NCI-H1105 (cell line): ENCODE measurements around the gene BEND5.

ENCODE experiments used
- DNase-seq: peaks from one replicate; lab custom pipeline; 2025; lab: John Stamatoyannopoulos, UW

BEND5 gene

DNA sequence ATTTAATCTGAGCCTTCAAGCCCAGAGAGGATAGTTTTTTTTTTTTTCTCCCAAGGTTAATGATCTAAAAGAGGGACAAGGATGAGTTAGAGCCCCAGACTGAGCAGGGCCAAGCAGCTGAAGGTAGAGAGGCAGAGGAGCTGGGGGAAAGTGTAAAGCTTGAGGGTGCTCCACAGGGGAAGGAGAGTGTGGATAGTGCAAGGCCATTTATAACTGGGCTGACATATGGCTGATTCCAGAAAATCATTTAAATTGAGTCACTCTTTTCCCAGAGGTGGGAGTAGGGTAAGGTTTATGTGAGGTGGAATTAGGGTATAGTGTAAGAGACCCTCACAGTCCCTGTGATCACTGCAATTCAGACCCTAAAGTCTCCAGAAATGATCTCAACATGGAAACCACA is 55.8 kb downstream of the BEND5 start:
- no peak for DNase-seq

DNA sequence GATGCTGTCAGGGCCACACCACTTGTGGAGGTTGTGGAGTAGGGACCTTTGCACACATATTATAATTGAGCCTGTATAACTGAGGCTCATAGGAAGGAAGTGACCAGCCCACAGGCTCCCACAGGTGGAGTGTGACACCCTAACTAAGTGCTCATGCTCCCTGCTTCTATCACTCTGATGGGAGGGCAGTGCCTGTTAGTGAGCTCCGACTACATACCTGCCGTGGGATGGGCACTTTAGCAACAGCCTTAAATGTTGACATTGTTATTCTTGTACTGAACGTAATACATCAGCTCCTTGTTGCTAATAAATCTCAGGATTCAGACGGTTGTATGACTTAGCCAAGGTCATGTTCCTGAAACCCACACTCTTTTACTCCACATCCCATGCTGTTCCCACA is 58.0 kb downstream of the BEND5 start:
- no peak for DNase-seq

DNA sequence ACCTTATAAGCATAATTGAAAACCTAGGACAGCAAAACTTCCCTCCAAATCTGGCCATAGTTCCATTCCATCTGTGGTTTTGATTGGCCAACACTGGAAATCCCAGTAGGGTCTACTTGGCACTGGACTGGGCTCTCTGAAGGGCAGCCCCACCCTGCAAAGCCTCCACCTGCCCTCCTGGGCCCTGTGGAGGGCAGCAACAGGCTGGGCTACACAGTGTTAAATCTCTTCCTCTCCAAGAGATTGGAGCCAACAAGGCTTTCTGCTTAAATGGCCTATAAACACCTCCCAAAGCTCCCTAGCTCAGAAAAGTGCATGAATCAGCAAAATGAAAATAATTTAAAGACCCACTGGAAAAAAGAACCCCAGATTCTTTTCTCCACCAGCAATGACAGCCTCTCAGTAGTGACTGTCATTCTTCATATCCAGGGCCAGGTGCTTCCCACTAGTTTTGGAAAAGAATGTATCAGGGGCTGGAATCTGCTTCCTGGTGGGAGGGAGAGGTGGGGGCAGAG is 58.5 kb downstream of the BEND5 start:
- no peak for DNase-seq

DNA sequence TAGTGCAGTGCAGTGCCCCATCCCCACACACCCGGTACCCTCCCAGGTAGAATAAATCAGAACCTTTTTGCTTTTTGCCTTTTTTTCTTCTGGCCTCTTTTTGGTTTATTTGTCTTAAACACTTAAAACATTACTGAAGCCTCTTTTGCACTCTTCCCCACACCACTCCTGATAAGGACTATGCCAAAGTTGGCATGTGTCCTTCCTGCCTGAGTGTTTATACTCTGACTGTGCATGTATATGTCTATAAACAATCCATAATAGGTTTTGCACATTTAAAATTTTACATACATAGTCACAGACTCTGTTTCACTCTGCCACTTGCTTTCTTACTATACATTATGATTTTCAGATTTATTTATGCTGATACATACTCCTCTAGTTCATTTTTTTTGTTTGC is 59.6 kb downstream of the BEND5 start:
- no peak for DNase-seq

GRCh38 chr1:48715921-48716320 is 60.8 kb downstream of the BEND5 start:
- no peak for DNase-seq

GRCh38 chr1:48710915-48711314 is 65.8 kb downstream of the BEND5 start:
- DNase-seq = no peak

GRCh38 chr1:48710318-48710717 is 66.4 kb downstream of the BEND5 start:
- DNase-seq = no peak

DNA sequence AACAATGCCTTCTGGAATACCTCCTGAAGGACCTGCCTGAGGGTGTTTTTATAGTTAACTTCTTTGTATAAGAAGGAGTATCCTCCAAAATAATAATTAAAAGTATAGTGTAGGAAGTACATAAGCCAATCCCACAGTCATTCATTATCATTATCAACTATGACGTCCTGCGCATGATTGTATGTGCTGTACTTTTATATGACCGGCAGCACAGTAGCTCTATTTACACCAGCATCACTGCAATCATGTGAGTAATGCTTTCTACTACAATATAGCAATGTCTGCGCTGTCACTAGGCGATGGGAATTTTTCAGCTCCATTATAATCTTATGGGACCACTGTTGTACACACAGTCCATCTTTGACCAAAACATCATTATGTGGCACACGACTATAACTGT is 72.0 kb downstream of the BEND5 start:
- no peak for DNase-seq

DNA sequence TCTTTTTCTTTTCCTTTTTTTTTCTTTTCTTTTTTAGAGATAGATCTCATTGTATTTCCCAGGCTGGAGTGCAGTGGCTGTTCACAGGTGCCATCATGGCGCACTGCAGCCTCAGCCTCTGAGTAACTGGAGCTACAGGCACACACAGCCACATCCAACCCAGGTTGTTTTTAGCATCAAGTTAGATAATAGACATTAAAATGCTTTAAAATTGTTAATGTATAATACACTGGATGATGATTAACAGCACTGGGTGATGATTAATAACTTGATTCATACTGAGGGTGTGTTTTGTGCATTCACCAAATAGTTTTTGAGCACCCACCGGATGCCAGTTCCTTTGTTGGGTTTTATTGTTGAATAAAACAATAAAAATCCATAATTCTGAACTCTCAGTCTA is 75.2 kb downstream of the BEND5 start:
- no peak for DNase-seq

- peak; percentile 56 for DNase-seq
Measured at GRCh38 chr1:48697066-48697707, 79.5 kb downstream of the BEND5 start.

DNA sequence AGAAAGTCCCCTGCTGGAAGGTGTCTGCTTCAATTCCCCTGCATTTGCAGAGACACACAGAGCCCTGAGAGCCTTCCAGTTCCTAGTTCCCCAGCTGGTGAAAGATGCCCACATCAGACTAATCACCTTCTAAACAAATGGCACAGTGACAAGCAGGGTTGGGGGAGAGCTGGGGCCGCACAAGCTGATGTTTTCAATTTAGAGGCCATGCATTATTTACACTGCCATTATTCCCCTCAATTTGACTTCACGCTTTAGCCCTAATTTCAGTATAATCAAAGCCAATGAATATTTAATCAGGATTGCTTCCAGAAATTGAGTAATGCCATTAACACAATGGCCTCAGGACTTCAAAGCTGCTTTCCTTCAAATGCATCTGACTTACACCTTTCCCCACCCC is 81.5 kb downstream of the BEND5 start:
- DNase-seq = peak; percentile 72

GRCh38 chr1:48693674-48694320 is 82.9 kb downstream of the BEND5 start:
- DNase-seq = no peak

- no peak for DNase-seq
Measured at GRCh38 chr1:48693180-48693579, 83.5 kb downstream of the BEND5 start.

DNA sequence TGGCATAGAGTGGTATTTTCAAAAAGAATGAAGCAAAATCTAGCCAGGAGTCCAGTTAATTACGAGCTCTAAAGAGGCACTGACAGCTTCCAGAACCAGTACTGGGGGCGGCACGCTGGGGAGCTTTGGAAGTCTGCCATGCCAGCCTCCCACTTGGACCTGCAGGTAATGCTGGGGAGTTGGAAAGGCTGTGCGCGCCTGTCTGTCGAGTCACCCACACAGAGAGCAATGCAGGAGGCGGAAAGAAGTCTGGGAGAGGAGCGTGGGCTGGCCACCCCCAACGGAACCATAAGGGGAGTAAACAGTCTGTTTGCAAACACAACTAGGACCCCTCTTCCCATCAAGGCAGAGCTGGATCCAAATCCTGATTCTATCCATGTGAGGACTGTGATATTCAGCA is 84.5 kb downstream of the BEND5 start:
- DNase-seq = no peak

- no peak for DNase-seq
Measured at GRCh38 chr1:48691429-48692001, 85.2 kb downstream of the BEND5 start.

DNA sequence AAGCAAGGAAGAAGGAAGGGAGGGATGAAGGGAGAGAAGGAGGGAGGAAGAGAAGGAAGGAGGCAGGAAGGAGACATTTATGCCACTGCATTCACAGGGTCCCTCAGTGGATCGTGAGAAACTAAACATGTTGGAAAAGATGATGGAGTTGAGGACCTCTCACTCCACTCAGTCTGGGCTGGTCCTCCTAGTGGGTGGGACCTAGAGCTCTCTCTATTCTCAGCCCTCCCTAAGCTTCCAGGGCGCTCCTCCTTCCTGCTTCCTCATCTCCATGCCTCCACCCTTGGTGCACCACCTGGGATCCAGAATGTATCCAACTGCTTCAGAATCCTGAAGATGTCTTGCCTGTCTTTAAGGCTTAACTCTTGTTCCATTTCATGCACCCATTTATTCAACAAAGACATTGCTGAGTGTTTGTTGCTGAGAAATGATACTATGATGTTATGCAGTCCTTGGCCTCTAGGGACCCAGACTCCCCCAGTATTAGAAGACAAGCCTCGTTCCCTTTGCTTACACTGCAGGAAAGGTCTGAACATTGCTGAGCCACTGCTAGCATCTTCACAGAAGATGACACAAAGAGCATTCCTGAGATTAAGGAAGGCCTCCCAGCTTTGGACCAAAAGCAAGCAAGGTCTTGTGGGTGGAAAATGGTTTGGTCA is 88.5 kb downstream of the BEND5 start:
- DNase-seq = no peak

- no peak for DNase-seq
Measured at GRCh38 chr1:48687282-48688045, 89.2 kb downstream of the BEND5 start.

DNA sequence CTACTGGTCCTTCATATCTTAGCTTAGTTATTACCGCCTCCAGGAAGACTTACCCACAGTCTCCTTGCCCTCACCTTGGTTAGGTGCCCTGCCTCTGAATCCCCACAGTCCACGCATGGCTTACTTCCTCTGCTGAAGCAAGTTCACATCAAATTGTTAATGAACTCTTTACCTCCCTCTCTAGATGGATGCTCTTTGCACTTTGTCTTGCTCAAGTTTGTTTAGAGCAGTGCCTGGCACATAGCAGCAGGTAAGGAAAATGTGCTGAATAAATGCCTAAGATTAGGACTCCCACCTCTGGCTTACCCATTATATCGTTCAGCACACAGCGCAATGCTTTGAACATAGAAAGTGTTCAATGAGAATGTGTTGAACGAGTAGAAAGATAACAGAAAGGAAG is 90.5 kb downstream of the BEND5 start:
- no peak for DNase-seq

DNA sequence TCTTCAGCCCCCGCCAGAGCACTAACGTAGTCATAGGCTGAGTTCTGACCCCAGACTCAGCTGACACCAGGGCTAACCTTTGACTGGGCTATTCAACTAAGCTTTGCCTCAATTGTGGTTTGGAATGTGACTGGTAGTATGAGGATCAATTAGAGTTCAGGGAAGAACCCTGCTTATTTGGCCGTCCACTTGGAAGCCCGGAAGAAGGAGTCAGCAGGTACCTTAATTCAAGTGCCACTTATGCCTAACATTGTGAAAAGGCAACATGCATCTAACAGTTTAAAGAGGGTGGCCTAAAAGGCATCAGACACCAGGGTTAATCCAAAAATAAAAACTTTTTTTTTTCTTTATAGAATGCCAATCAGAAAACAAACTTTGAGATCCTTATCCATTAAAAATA is 92.3 kb downstream of the BEND5 start:
- DNase-seq = no peak

DNA sequence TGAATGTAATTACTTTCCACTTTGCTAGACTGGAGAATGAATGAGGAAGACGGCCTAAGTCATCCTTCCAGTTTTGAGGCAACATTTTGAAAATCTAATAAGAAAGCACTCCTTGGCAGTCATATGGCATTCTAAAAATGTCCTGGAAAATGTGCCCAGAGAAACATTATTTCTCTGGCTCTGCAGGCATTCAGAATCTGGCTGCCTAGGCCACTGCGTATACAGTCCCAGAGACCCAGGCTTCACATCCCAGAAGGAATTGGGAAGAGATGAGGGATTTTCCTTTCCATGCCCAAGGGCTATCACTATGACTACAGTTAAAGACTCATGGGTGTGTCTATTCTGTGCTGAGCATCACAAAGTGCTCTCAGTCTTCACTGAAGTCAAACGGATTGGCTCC is 92.9 kb downstream of the BEND5 start:
- DNase-seq = no peak

DNA sequence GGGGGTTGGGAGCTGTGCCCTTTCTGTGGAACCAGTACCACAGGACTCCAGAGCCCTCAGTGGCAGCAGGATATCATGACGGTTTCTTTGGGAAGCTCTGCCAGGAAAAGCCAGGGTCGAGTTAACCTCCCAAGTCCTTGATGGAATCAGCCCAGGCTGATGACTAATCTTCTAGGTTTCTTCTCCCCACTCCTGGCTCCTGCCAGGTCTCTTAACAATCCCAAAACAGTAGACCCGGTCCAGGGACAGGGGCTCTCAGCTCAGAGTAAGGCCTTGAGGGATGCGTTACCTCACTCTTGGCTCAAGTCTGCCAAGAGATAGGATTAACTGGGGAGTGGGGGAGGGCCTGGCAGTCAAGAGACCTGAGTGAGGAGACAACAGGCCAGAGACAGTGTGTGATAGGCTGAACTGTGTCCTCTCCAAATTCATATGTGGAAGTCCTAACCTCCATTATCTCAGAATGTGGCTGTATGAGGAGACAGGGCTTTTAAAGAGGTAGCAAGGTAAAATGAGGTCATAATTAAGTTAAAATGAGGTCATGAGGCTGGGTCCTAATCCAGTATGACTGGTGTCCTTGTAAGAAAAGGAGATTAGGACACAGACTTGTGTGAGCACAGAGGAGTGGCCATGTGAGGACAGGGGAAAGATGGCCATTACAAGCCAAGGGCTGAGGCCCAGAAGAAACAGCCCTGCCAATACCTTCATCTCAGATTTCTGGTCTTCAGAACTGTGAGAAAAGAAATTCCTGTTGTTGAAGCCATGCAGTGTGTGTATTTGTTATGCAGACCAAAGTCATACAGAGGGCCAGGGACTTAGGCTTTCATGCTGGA is 95.0 kb downstream of the BEND5 start:
- no peak for DNase-seq
